Esophagus (tissue), 2 donors: Measurements from ENCODE around the gene CD300LD. TPM values are rescaled to one million over a fixed set of nuclear protein-coding genes. Genes with fewer than 3 reads are reported as not detected.
"Not testable (repeated sequence)": the region's sequence is repeated elsewhere in the genome, so short reads cannot be mapped to it uniquely, and the experiment has no call there.

Source experiments
- H3K27ac ChIP-seq, 2 donors: one replicate each; pipeline ENCODE4 v1.5.1; 2013; ENCODE audit warnings: low read depth in 2 of 2, mild to moderate bottlenecking in 2 of 2, inconsistent platforms in 1 of 2, low read length in 1 of 2, moderate library complexity in 1 of 2
- H3K27me3 ChIP-seq, 2 donors: one replicate each; pipeline ENCODE4 v1.6.1; 2013; ENCODE audit warnings: low read length in 2 of 2, control low read depth in 1 of 2, mild to moderate bottlenecking in 1 of 2; ENCODE audit not compliant: insufficient read depth in 2 of 2, control insufficient read depth in 1 of 2
- H3K36me3 ChIP-seq, 2 donors: one replicate each; pipeline ENCODE4 v1.6.1; 2013; ENCODE audit warnings: low read length in 1 of 2; ENCODE audit not compliant: control insufficient read depth in 2 of 2, insufficient read depth in 2 of 2
- H3K4me1 ChIP-seq, 2 donors: one replicate each; pipeline ENCODE4 v1.6.1; 2013; ENCODE audit warnings: low read length in 1 of 2; ENCODE audit not compliant: control insufficient read depth in 2 of 2, insufficient read depth in 2 of 2
- H3K4me3 ChIP-seq, 2 donors: one replicate each; pipeline ENCODE4 v1.5.1; 2013; ENCODE audit warnings: low read length in 2 of 2, mild to moderate bottlenecking in 2 of 2, low read depth in 1 of 2, moderate library complexity in 1 of 2
- H3K9me3 ChIP-seq, 2 donors: one replicate each; pipeline ENCODE4 v1.6.1; 2013; ENCODE audit warnings: mild to moderate bottlenecking in 2 of 2, low read depth in 1 of 2, low read length in 1 of 2, moderate library complexity in 1 of 2; ENCODE audit not compliant: control insufficient read depth in 2 of 2, insufficient read depth in 1 of 2
- WGBS, 2 donors: extraction: QIAGEN DNeasy Blood & Tissue Kit; methylation state at CpG; one replicate each; pipeline ENCODE4 v1.1.7; 2013; 5-methylcytosine and 5-hydroxymethylcytosine counted together
- polyA plus RNA-seq, 2 donors: library from polyadenylated mRNA; stranded (reverse); fragments of 200-250 nt; gene quantifications; one replicate each; pipeline ENCODE4 v1.2.3, GENCODE V29; 2013
- donor health status: healthy with polysubstance abuse.
- donor health status: Bipolar disorder and iron deficiency.

Gene CD300LD
- polyA plus RNA-seq, 2 donors: not detected

DNA sequence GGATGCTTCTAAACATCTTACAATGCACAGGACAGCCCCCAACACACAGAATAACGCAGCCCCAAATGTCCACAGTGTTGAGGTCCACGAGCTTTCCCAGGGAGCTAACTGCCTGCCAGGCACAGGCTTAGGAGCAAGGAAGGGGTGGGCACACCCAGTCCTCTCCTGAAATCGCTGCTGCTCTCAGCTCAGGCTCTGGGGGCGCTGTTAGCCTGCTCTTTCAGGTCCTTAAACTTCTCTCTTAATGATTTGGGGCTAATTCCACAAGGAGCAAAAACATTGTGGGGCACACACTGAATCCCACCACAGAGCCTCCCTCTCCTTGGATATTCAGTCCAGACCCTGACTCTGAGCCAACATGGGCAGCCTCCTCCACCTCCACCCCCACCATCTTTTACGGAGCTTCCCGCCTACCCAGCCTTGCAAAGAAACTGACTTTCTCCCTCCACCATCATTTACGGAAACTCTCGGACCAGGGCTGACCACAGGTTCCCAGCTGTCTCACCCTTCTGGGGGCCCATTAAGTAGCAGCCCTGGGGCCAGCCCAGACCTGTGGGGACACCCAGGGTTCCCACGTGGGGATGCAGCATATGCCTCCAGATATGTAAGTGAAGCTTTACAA is 25.8 kb downstream of the CD300LD start:
- H3K36me3 ChIP-seq: no peaks in the 10 kb centered on the region
- H3K4me1 ChIP-seq: peaks cover 0 to 11% of the 10 kb centered on the region in 2 donors
- no peaks in the 10 kb centered on the region for H3K27me3 ChIP-seq
- H3K9me3 ChIP-seq: no peaks in the 10 kb centered on the region
- H3K27ac ChIP-seq: no peak overlapping the region
- WGBS, 2 donors: 40 to 41% methylated on average over 9 of the region's 9 CpGs
- no peak overlapping the region for H3K4me3 ChIP-seq

DNA sequence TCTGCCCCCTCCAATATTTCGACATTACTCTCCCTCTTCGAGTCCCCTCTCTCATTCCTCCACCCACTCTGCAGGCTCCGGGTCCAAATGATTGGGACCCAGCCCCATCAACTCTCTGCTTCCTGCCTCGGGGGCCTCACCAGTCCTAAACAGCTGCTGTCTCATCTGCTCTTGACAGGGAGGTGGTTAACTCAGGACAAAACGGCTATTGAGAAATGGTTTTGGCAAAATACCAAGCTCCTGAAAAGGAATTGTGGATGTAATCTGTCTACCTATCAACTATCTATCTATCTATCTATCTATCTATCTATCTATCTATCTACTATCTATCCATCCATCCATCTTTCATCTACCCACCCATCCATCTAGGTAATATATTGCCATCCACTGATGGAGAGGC is 27.0 kb downstream of the CD300LD start:
- H3K36me3 ChIP-seq: no peaks in the 10 kb centered on the region
- 31 to 43% methylated on average over 5 of the region's 5 CpGs for WGBS, 2 donors
- H3K27ac ChIP-seq: no peak overlapping the region
- no peaks in the 10 kb centered on the region for H3K9me3 ChIP-seq
- no peak overlapping the region for H3K4me3 ChIP-seq
- no peaks in the 10 kb centered on the region for H3K27me3 ChIP-seq
- peaks cover 0 to 11% of the 10 kb centered on the region in 2 donors for H3K4me1 ChIP-seq

DNA sequence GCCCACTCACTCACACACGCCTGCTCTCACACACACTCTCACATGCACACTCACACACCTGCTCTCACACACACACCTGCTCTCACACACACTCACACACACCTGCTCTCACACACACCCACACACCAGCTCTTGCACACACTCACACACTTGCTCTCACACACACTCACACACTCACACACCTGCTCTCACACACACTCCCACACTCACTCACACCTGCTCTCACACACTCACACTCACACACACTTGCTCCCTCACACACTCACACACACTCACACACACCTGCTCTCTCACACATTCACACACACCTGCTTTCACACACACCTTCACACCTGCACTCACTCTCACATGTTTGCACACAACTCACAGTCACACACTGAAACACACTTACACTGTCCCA is 28.7 kb downstream of the CD300LD start:
- WGBS, 2 donors: 89 to 95% methylated on average over 1 of the region's 1 CpG
- H3K9me3 ChIP-seq: no peaks in the 10 kb centered on the region
- no peak overlapping the region for H3K27ac ChIP-seq
- H3K36me3 ChIP-seq: no peaks in the 10 kb centered on the region
- no peaks in the 10 kb centered on the region for H3K4me1 ChIP-seq
- no peak overlapping the region for H3K4me3 ChIP-seq
- H3K27me3 ChIP-seq: no peaks in the 10 kb centered on the region

DNA sequence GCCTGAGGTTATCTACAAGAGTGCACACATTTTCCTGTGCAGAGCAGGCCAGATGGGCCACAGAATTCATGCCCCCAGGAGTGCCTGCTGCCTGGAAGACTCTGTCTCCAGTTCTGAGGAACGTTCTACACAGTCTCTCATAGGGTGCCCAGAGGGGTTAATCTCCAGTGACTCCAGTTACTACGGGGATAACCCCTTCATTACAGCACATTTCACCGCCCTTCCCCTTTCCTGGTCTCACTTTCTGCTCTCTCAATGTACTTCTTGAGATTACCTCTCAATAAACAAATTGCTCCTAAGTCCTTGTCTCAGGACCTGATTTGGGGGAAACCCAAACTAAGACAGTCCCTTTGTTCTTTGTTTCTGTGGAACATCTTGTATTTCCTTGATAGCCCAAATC is 30.5 kb downstream of the CD300LD start:
- 65 to 69% methylated on average over 3 of the region's 3 CpGs for WGBS, 2 donors
- H3K4me1 ChIP-seq: no peaks in the 10 kb centered on the region
- H3K36me3 ChIP-seq: no peaks in the 10 kb centered on the region
- no peak overlapping the region for H3K27ac ChIP-seq
- H3K27me3 ChIP-seq: no peaks in the 10 kb centered on the region
- H3K4me3 ChIP-seq: no peak overlapping the region
- no peaks in the 10 kb centered on the region for H3K9me3 ChIP-seq

DNA sequence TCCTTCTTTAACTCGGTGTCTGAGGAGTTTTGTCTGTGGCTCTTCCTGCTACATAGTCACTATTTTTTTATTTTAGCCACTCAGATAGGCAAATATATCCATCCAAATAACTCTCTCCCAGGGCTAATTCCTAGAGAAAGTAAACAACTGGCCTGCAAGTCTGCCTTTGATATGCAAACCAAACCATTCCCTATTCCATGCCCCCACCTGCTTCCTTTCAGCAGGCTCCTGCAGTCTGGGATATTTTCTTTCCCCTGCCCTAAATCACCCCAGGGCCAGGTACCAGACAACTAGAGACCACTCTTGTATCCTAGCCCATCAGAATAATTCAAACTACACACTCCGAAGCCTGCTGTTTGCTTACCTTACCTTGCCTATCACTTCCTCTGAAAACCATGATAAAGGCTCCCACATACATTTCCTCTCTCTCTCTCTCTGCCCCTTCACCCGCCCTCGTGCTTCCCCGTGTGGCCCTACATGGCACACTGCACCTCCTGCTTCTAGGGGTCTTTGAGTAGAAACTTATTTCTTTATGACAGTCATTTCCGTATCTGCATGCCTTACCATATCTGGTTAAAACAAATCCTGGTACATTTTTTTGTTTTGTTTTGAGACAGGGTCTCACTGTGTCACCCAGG is 33.1 kb downstream of the CD300LD start:
- H3K27me3 ChIP-seq: no peaks in the 10 kb centered on the region
- no peaks in the 10 kb centered on the region for H3K9me3 ChIP-seq
- H3K4me3 ChIP-seq: no peak overlapping the region
- H3K36me3 ChIP-seq: no peaks in the 10 kb centered on the region
- H3K27ac ChIP-seq: no peak overlapping the region
- 67 to 75% methylated on average over 6 of the region's 6 CpGs for WGBS, 2 donors
- no peaks in the 10 kb centered on the region for H3K4me1 ChIP-seq

DNA sequence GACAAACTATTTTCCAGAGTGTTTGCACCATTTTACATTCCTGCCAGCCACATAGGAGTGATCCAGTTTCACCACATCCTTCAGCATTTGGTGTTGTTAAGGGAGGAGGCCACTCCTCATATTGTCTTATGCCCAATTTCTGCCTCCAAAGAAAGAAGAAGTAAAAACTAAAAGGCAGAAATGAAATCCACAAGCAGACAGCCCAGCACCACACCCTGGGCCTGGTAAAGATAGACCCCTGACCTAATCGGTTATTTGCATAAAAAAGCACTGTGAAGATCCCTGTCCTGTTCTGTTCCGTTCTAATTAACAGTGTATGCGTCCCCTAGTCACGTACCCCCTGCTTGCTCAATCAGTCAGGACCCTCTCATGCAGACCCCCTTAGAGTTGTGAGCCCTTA is 33.7 kb downstream of the CD300LD start:
- not testable (repeated sequence) for H3K4me1 ChIP-seq, H3K4me3 ChIP-seq, H3K36me3 ChIP-seq, H3K9me3 ChIP-seq, H3K27me3 ChIP-seq, H3K27ac ChIP-seq
- 76 to 83% methylated on average over 4 of the region's 4 CpGs for WGBS, 2 donors

DNA sequence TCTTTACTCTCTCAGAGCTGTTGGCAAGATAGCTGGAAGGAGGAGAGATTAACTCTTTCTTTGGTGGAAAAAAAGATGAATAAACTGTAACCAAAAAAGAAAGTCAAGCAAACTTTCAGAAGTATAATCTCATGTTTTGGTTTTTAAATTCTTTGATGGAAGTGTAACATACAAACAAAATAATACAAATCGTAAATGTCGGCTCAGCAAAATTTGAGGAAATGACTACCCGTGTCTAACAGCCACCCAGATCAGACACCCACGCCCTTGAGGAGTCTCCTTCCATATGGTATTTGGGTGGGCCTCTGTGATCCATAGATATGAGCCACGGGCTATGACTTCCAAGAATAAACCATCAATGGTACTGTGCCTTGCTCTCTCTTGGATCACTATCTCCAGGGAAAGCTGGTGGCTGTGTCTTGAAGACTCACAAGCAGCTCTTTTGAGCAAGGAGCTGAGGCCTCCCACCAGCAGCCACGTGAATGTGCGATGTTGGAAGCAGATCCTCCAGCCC is 36.6 kb downstream of the CD300LD start:
- H3K9me3 ChIP-seq: peaks cover 0 to 2% of the 10 kb centered on the region in 2 donors

DNA sequence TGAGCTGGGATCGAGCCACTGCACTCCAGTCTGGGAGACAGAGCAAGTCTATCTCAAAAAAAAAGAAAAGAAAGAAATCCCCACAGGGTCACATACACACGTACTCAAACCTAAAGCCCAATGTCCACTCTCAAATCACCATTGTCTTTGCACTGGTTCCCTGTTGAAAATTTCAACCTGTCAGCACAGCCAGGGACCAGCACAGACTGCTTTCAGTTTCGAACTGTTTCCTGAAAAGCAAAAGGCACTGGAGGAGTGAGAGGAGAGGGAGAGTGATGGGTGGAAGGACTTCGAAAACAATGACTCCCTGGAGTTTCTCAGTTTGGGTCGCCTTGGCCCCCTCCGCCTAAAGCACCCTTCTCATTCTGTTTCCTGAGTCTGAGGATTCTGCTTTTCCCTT is 37.2 kb downstream of the CD300LD start:
- Histone ChIP-seq H3K4me1 (no peaks in the 10 kb centered on the region), H3K4me3 (no peak overlapping the region), H3K9me3 (peaks cover 0 to 2% of the 10 kb centered on the region in 2 donors), H3K36me3 (no peaks in the 10 kb centered on the region), H3K27me3 (no peaks in the 10 kb centered on the region), H3K27ac (no peak overlapping the region)
- 69 to 71% methylated on average over 6 of the region's 6 CpGs for WGBS, 2 donors

More for the DNA sequence above, 36.6 kb downstream of the CD300LD start:
- no peaks in the 10 kb centered on the region for H3K36me3 ChIP-seq
- H3K4me1 ChIP-seq: no peaks in the 10 kb centered on the region
- H3K27ac ChIP-seq: no peak overlapping the region
- WGBS, 2 donors: 69 to 71% methylated on average over 7 of the region's 7 CpGs
- H3K4me3 ChIP-seq: no peak overlapping the region
- no peaks in the 10 kb centered on the region for H3K27me3 ChIP-seq

DNA sequence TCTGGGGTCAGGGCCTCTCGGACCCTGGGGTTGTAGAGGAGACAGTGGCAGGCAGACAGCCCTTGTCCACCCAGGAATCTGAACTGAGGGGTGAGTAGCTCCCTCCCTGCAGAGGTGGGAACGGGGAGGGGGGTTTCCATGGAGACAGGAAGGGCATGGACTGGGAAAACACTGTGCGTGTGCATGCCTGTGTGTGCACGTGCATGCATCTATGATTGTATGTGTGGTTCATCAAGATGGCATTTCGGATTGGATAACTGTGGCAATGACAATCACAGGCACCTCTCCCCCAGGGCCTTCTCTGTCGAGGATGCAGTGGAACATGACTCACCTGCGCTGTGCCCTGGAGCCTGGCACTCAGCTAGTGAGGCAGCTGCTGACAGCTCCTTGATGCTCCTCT is 40.0 kb downstream of the CD300LD start:
- Histone ChIP-seq H3K27ac (no peak overlapping the region), H3K36me3 (no peaks in the 10 kb centered on the region), H3K4me3 (no peak overlapping the region), H3K4me1 (no peaks in the 10 kb centered on the region), H3K27me3 (no peaks in the 10 kb centered on the region), H3K9me3 (peaks cover 0 to 2% of the 10 kb centered on the region in 2 donors)
- 29 to 42% methylated on average over 7 of the region's 7 CpGs for WGBS, 2 donors

DNA sequence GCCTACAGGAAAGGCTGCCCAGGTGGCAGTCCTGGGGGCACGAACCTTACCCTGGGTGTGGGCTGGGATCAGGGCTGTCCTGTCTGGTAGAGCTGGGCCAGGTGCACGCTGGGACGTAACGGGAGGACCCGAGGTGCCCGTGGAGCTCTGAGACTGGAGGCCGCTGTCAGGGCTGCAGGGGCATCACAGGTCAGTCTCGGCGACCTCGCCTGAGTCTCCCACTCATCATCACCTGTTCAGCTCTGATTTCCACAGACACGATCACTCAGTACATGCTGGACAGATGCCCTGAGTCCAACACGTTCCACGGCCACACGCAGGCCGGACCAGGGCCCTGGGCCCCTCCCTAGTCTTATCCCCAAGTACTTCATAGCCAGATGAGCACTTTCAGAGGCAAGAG is 41.5 kb downstream of the CD300LD start:
- Histone ChIP-seq H3K4me1 (no peaks in the 10 kb centered on the region), H3K27me3 (no peaks in the 10 kb centered on the region), H3K36me3 (no peaks in the 10 kb centered on the region), H3K9me3 (peaks cover 0 to 2% of the 10 kb centered on the region in 2 donors), H3K27ac (no peak overlapping the region), H3K4me3 (no peak overlapping the region)
- WGBS, 2 donors: 79 to 84% methylated on average over 15 of the region's 15 CpGs
